Caco-2 (cell line): ENCODE results near the gene IL10. TPM values are rescaled to one million over a fixed set of nuclear protein-coding genes. Genes with fewer than 3 reads are reported as not detected.

Experiments used
- BruUV-seq: library from RNA; stranded (reverse); fragments of 400-500 nt; replicated peaks from 2 replicates; lab custom pipeline; 2021; lab: Mats Ljungman, UMichigan
- CTCF ChIA-PET: fragments of 300-600 bp; sonication (Branson Sonifier 250); formaldehyde crosslinking; loops from one replicate; lab custom pipeline; 2022; ENCODE audit warnings: antibody characterized with exemption; lab: Charles Lee
- POLR2A ChIA-PET: fragments of 300-600 bp; sonication (Branson Sonifier 250); formaldehyde crosslinking; loops from one replicate; lab custom pipeline; 2022; ENCODE audit warnings: antibody characterized with exemption; lab: Charles Lee
- DNase-seq, 2 experiments: peaks; one replicate each; pipeline versions ENCODE4 v3.0.0 to v3.0.0-alpha.2; 2020 to 2022
- H3K27me3 ChIP-seq: replicated peaks from 2 replicates; pipeline ENCODE4 v1.6.0; 2011; ENCODE audit warnings: low read length; ENCODE audit not compliant: control insufficient read depth, insufficient read depth
- H3K36me3 ChIP-seq: 2 replicates; pipeline ENCODE4 v1.5.1; 2011; ENCODE audit warnings: low read length; ENCODE audit not compliant: control insufficient read depth, insufficient read depth
- H3K4me1 ChIP-seq: fragments of 250-450 bp; sonication (Bioruptor Pico); 2 replicates; pipeline ENCODE4 v1.5.1; 2020; ENCODE audit warnings: mild to moderate bottlenecking
- H3K4me3 ChIP-seq: 2 replicates; pipeline ENCODE4 v1.5.1; 2011; ENCODE audit warnings: low read depth, mild to moderate bottlenecking, control low read depth, low read length
- H3K9me3 ChIP-seq: fragments of 250-450 bp; sonication (Bioruptor Pico); 2 replicates; pipeline ENCODE4 v1.5.1; 2020; ENCODE audit warnings: mild to moderate bottlenecking, moderate library complexity
- H3K27ac Mint-ChIP-seq: one replicate; pipeline ENCODE4 v1.8.0; 2022; ENCODE audit warnings: mixed read lengths; ENCODE audit not compliant: unreplicated experiment
- H3K27me3 Mint-ChIP-seq: one replicate; pipeline ENCODE4 v1.8.0; 2022; ENCODE audit warnings: mixed read lengths; ENCODE audit not compliant: insufficient read depth, unreplicated experiment
- H3K36me3 Mint-ChIP-seq: one replicate; pipeline ENCODE4 v1.8.0; 2022; ENCODE audit warnings: mild to moderate bottlenecking, mixed read lengths; ENCODE audit not compliant: insufficient read depth, unreplicated experiment
- H3K4me1 Mint-ChIP-seq: one replicate; pipeline ENCODE4 v1.8.0; 2022; ENCODE audit warnings: low read depth, mixed read lengths; ENCODE audit not compliant: unreplicated experiment
- H3K4me3 Mint-ChIP-seq: one replicate; pipeline ENCODE4 v1.8.0; 2022; ENCODE audit warnings: mild to moderate bottlenecking, moderate library complexity, mixed read lengths; ENCODE audit not compliant: unreplicated experiment
- H3K9me3 Mint-ChIP-seq: one replicate; pipeline ENCODE4 v1.8.0; 2022; ENCODE audit warnings: mixed read lengths; ENCODE audit not compliant: unreplicated experiment
- intact Hi-C: fragments of 100-400 bp; cut with micrococcal nuclease; formaldehyde crosslinking; loops from one replicate; pipeline ENCODE4 v1.10.0; 2022; ENCODE audit not compliant: unreplicated experiment
- total RNA-seq: library from RNA; stranded (reverse); gene quantifications from 2 replicates; pipeline ENCODE4 v1.2.3, GENCODE V29; 2022
- TF ChIP-seq, protein P1 (sequence below), 2 experiments: fragments of 200-600 bp in 1 of 2; IDR thresholded peaks; 1 replicate in 1 of 2; 2 replicates in 1 of 2; pipeline versions ENCODE4 v1.5.1 to v1.8.0; 2011 to 2022; ENCODE audit warnings: antibody characterized with exemption in 1 of 2, control low read depth in 1 of 2, inconsistent platforms in 1 of 2, low read depth in 1 of 2, low read length in 1 of 2, mild to moderate bottlenecking in 1 of 2, moderate library complexity in 1 of 2; ENCODE audit not compliant: insufficient read depth in 1 of 2, severe bottlenecking in 1 of 2, unreplicated experiment in 1 of 2

The IL10 gene
- total RNA-seq, 1 experiment from 2014 or later, result not detected

- CTCF ChIA-PET, result no interaction called here
Observed at GRCh38 chr1:206723462-206723804, 48.9 kb downstream of the IL10 start.

GRCh38 chr1:206722751-206723461 lies 49.4 kb downstream of the IL10 start:
- peak overlapping the region; percentile 59 for H3K27ac Mint-ChIP-seq
- peaks cover 5% of the 10 kb centered on the region for H3K36me3 Mint-ChIP-seq
- H3K4me1 ChIP-seq, result peaks cover 21% of the 10 kb centered on the region
- H3K9me3 ChIP-seq, result no peaks in the 10 kb centered on the region
- H3K4me3 Mint-ChIP-seq, result peak overlapping the region; percentile 4
- H3K4me3 ChIP-seq, result no peak overlapping the region
- POLR2A ChIA-PET, result no interaction called here
- CTCF ChIA-PET, result no interaction called here
- BruUV-seq, result no TSS peak
- H3K36me3 ChIP-seq, result no peaks in the 10 kb centered on the region
- DNase-seq, result no peak
- no peaks in the 10 kb centered on the region for H3K27me3 ChIP-seq
- no peaks in the 10 kb centered on the region for H3K27me3 Mint-ChIP-seq
- TF ChIP-seq, protein P1, sequence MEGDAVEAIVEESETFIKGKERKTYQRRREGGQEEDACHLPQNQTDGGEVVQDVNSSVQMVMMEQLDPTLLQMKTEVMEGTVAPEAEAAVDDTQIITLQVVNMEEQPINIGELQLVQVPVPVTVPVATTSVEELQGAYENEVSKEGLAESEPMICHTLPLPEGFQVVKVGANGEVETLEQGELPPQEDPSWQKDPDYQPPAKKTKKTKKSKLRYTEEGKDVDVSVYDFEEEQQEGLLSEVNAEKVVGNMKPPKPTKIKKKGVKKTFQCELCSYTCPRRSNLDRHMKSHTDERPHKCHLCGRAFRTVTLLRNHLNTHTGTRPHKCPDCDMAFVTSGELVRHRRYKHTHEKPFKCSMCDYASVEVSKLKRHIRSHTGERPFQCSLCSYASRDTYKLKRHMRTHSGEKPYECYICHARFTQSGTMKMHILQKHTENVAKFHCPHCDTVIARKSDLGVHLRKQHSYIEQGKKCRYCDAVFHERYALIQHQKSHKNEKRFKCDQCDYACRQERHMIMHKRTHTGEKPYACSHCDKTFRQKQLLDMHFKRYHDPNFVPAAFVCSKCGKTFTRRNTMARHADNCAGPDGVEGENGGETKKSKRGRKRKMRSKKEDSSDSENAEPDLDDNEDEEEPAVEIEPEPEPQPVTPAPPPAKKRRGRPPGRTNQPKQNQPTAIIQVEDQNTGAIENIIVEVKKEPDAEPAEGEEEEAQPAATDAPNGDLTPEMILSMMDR (IDR thresholded peaks at IDR 0.05; ENCODE audit: insufficient read depth in 1 of 2, low read depth in 1 of 2, low read length in 1 of 2, severe bottlenecking in 1 of 2, unreplicated experiment in 1 of 2), result no peak
- H3K4me1 Mint-ChIP-seq, result peaks cover 31% of the 10 kb centered on the region
- intact Hi-C loops, result loop anchor here (5.0 kb wide), 1 partner anchor 91 kb away; no protein-coding TSS in a partner anchor
- H3K9me3 Mint-ChIP-seq, result no peaks in the 10 kb centered on the region

More at GRCh38 chr1:206723462-206723804, 48.9 kb downstream of the IL10 start:
- Histone ChIP-seq H3K4me3 (no peak overlapping the region), H3K4me1 (peaks cover 21% of the 10 kb centered on the region), H3K9me3 (no peaks in the 10 kb centered on the region), H3K36me3 (no peaks in the 10 kb centered on the region), H3K27me3 (no peaks in the 10 kb centered on the region)
- Mint-ChIP-seq H3K9me3 (no peaks in the 10 kb centered on the region), H3K27ac (peak overlapping the region; percentile 59), H3K4me3 (peak overlapping the region; percentile 4), H3K4me1 (peaks cover 31% of the 10 kb centered on the region), H3K27me3 (no peaks in the 10 kb centered on the region), H3K36me3 (peaks cover 5% of the 10 kb centered on the region)
- TF ChIP-seq, protein P1 (IDR thresholded peaks at IDR 0.05; ENCODE audit: insufficient read depth in 1 of 2, low read depth in 1 of 2, low read length in 1 of 2, severe bottlenecking in 1 of 2, unreplicated experiment in 1 of 2), result no peak
- no TSS peak for BruUV-seq
- DNase-seq, result no peak
- intact Hi-C loops, result loop anchor here (5.0 kb wide), 1 partner anchor 91 kb away; no protein-coding TSS in a partner anchor
- POLR2A ChIA-PET, result no interaction called here

GRCh38 chr1:206721454-206721853 lies 50.8 kb downstream of the IL10 start:
- Histone ChIP-seq H3K4me3 (no peak overlapping the region), H3K36me3 (no peaks in the 10 kb centered on the region), H3K9me3 (no peaks in the 10 kb centered on the region), H3K27me3 (no peaks in the 10 kb centered on the region), H3K4me1 (peaks cover 21% of the 10 kb centered on the region)
- Mint-ChIP-seq H3K27ac (no peak overlapping the region), H3K27me3 (no peaks in the 10 kb centered on the region), H3K4me1 (peaks cover 31% of the 10 kb centered on the region), H3K4me3 (no peak overlapping the region), H3K36me3 (peaks cover 5% of the 10 kb centered on the region), H3K9me3 (no peaks in the 10 kb centered on the region)
- no TSS peak for BruUV-seq
- intact Hi-C loops, result loop anchor here (5.0 kb wide), 1 partner anchor 89 kb away; no protein-coding TSS in a partner anchor
- TF ChIP-seq, protein P1 (IDR thresholded peaks at IDR 0.05; ENCODE audit: insufficient read depth in 1 of 2, low read depth in 1 of 2, low read length in 1 of 2, severe bottlenecking in 1 of 2, unreplicated experiment in 1 of 2), result no peak
- no peak for DNase-seq
- POLR2A ChIA-PET, result no interaction called here
- CTCF ChIA-PET, result no interaction called here
